K562 (cell line): ENCODE results near the gene PPP1CA.

Experiments used
- SMARCA5 ChIP-seq: fragments of 450-650 bp; IDR thresholded peaks from 2 replicates; pipeline ENCODE4 v1.6.1; 2016
- ZBTB49 ChIP-seq: sonication (generic); formaldehyde crosslinking; IDR thresholded peaks from 2 replicates; pipeline ENCODE4 v1.8.0; 2022; ENCODE audit warnings: missing genetic modification reagents, mild to moderate bottlenecking, borderline replicate concordance
- ZHX1 ChIP-seq: fragments of 150-350 bp; conservative IDR thresholded peaks from 2 replicates; pipeline ENCODE4 v1.6.1; 2014; ENCODE audit warnings: low read length

- TF ChIP-seq ZHX1: no peak
- no peak for TF ChIP-seq ZBTB49 (CRISPR knock-in tag)
- TF ChIP-seq SMARCA5: no peak
Measured at GRCh38 chr11:67408437-67409200, 7.0 kb upstream of the PPP1CA start.
